Spleen (tissue), 7 donors: ENCODE results near the gene PABPC1L.

Experiments used
- POLR2A ChIP-seq, 3 donors: fragments of 450-650 bp; IDR thresholded peaks; one replicate each; pipeline ENCODE4 v1.5.1; 2017; ENCODE audit warnings: antibody characterized with exemption in 3 of 3, mild to moderate bottlenecking in 1 of 3
- POLR2AphosphoS5 ChIP-seq, 3 donors: sonication (generic); formaldehyde crosslinking; IDR thresholded peaks; one replicate each; pipeline ENCODE4 v1.5.1; 2017; ENCODE audit warnings: antibody characterized with exemption in 3 of 3
- TF ChIP-seq, protein P1 (sequence below), 11 experiments: fragments of 200-600 bp in 7 of 11; fragments of 450-650 bp in 4 of 11; sonication (generic) in 4 of 11; IDR thresholded peaks in 8 of 11; conservative IDR thresholded peaks in 3 of 11; 1 replicate in 7 of 11; 2 replicates in 4 of 11; pipeline versions ENCODE4 v1.4.0 to v1.8.0; 2016 to 2021; ENCODE audit warnings: antibody characterized with exemption in 11 of 11, inconsistent platforms in 4 of 11, mild to moderate bottlenecking in 1 of 11
- donor health status: DM: no; HTN: no; CAD: no; lungs with moderate emphysema.
- donor health status: DM: no; HTN: no; CAD: no.
- donor health status: DM: no; HTN: no; CAD: no.

DNA sequence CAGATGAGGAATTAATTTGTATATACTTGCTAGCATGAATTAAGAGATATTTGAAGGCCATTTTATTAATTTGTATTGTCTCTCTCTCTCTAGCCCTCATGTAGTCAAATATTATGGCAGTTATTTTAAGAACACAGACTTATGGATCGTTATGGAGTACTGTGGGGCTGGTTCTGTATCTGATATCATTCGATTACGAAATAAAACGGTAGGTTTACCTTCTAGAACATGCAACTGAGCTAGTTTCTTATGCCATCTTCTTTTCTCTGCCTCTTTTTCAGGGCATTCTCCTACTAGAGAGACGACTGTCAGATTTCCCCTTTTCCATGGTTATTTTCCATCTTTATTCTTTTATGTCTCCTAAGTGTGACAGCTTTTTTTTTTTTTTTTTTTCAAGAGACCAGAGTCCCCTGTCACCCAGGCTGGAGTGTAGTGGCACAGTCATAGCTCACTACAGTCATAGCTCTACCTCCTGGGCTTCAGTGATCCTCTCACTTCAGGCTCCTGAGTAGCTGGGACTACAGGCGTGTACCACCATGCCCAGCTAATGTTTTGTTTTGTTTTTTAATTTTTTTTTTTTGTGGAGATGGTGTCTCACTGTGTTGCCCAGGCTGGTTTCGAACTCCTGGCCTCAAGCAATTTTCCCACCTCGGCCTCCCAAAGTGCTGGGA is 72.0 kb downstream of the PABPC1L start:
- TF ChIP-seq, protein P1, sequence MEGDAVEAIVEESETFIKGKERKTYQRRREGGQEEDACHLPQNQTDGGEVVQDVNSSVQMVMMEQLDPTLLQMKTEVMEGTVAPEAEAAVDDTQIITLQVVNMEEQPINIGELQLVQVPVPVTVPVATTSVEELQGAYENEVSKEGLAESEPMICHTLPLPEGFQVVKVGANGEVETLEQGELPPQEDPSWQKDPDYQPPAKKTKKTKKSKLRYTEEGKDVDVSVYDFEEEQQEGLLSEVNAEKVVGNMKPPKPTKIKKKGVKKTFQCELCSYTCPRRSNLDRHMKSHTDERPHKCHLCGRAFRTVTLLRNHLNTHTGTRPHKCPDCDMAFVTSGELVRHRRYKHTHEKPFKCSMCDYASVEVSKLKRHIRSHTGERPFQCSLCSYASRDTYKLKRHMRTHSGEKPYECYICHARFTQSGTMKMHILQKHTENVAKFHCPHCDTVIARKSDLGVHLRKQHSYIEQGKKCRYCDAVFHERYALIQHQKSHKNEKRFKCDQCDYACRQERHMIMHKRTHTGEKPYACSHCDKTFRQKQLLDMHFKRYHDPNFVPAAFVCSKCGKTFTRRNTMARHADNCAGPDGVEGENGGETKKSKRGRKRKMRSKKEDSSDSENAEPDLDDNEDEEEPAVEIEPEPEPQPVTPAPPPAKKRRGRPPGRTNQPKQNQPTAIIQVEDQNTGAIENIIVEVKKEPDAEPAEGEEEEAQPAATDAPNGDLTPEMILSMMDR (IDR thresholded peaks at IDR 0.05 in 8 of 11, conservative IDR thresholded peaks at IDR 0.05 in 3 of 11): no peak
- TF ChIP-seq POLR2A (IDR thresholded peaks at IDR 0.05) (no peak), POLR2AphosphoS5 (IDR thresholded peaks at IDR 0.05) (no peak)
